Measurements from ENCODE around the gene CEP85L.
A peak's percentile ranks its signal among the peaks of the same experiment; 100 is the strongest.

The CEP85L gene

GRCh38 chr6:118651282-118652050, at the start of gene CEP85L:
CEP85L (minus strand) TSS chr6:118651591; CDS start chr6:118651269, 322 bp downstream.
- DNase-seq: peak; percentile 88

GRCh38 chr6:118700531-118700930, 49.1 kb upstream of the CEP85L start:
- DNase-seq: no peak

GRCh38 chr6:118697554-118697953, 46.2 kb upstream of the CEP85L start:
- DNase-seq: no peak

- DNase-seq: no peak
These were observed 44.9 kb upstream of the CEP85L start for GRCh38 chr6:118696271-118696670.

GRCh38 chr6:118693562-118693961, 42.2 kb upstream of the CEP85L start:
- DNase-seq: no peak

GRCh38 chr6:118685823-118686449, 34.5 kb upstream of the CEP85L start:
- DNase-seq: no peak

GRCh38 chr6:118683881-118684872, 32.8 kb upstream of the CEP85L start:
- DNase-seq: no peak

GRCh38 chr6:118680452-118681095, 29.2 kb upstream of the CEP85L start:
- no peak for DNase-seq

GRCh38 chr6:118679327-118679901, 28.0 kb upstream of the CEP85L start:
- no peak for DNase-seq

- DNase-seq: no peak
These were observed 27.5 kb upstream of the CEP85L start for GRCh38 chr6:118678866-118679265.

- no peak for DNase-seq
These were observed 25.8 kb upstream of the CEP85L start for GRCh38 chr6:118677193-118677592.

- no peak for DNase-seq
These were observed 23.8 kb upstream of the CEP85L start for GRCh38 chr6:118675225-118675624.

- no peak for DNase-seq
These were observed 23.4 kb upstream of the CEP85L start for GRCh38 chr6:118674772-118675171.

- no peak for DNase-seq
These were observed 21.3 kb upstream of the CEP85L start for GRCh38 chr6:118672678-118673077.

GRCh38 chr6:118669561-118669960, 18.2 kb upstream of the CEP85L start:
- DNase-seq: no peak

GRCh38 chr6:118668761-118669385, 17.5 kb upstream of the CEP85L start:
- DNase-seq: no peak

- DNase-seq: no peak
These were observed 16.6 kb upstream of the CEP85L start for GRCh38 chr6:118667988-118668387.

- DNase-seq: no peak
These were observed 13.6 kb upstream of the CEP85L start for GRCh38 chr6:118665011-118665410.

GRCh38 chr6:118663993-118664985, 12.9 kb upstream of the CEP85L start:
- no peak for DNase-seq

- no peak for DNase-seq
These were observed 10.4 kb upstream of the CEP85L start for GRCh38 chr6:118661831-118662230.

GRCh38 chr6:118660218-118660569, 8.8 kb upstream of the CEP85L start:
- DNase-seq: no peak

All from GDM1 (cell line).